Endothelial cell of hepatic sinusoid (primary cell): ENCODE results near the gene ABLIM1.

ENCODE experiments used
- in situ Hi-C: cut with HindIII; loops from 2 replicates; pipeline ENCODE4 v1.10.0; 2017; ENCODE audit warnings: low sequenced_read_pairs

Gene ABLIM1

DNA sequence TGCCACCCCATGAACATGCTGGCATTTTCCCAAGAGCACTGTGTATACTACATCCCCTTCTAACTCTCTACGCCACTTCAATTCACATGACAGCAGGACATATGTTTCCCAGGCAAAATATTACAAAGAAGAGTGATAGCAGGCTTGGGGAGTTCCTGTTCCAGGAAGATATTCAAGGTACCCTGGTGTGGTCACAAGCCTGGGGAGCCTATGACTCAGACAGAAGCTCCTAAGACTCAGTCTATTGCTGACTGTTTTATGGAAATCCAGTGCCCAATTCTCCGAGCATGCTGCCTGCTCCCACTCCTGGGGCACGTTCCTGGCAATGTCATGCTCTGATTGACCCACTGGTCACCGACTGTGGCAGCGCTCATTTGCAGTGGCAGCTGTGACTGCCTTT is 23.5 kb upstream of the ABLIM1 start:
- in situ Hi-C loops, result no loop called here

DNA sequence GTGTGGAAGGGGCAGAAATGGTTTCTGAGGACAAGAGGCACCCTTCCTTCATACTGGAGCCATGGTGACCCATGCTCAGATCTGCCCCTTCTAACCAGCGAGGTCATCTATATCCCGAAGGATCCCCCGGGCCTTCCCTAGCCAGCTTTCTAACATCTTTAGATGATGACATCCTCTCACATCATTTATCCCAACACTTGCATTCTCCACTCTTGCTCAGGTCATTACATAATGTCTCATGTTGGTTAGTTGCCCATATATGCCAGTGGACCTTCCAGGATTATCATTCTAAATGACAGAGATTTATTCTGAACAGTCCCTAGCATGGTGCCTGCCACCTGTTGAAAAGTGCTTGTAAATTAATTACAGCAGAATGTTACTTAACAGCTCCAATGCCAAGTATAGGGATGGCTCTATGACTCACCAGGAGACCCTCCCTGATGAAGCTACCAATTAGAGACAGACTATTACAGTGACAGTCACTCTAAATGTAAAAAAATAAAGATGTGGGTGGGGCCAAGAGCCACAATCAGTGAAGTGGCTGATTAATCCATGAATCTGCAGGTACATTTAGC is 22.6 kb upstream of the ABLIM1 start:
- in situ Hi-C loops, result no loop called here

DNA sequence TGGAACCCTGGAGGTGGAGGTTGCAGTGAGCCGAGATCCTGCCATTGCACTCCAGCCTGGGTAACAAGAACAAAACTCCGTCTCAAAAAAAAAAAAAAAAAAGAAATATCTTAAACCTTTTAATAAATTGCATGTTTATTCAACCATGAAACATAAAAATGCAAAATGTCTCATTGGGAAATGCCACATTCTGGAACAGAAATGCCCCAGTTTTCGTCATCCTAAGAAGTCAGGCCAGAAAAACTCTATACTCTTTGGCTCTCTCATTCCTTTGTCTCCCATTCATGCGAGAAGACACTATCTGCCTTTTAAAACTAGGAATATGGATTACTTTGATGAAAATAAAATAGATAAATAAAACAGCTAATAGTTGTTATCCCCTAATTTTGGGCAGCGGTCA is 21.5 kb upstream of the ABLIM1 start:
- in situ Hi-C loops, result no loop called here

DNA sequence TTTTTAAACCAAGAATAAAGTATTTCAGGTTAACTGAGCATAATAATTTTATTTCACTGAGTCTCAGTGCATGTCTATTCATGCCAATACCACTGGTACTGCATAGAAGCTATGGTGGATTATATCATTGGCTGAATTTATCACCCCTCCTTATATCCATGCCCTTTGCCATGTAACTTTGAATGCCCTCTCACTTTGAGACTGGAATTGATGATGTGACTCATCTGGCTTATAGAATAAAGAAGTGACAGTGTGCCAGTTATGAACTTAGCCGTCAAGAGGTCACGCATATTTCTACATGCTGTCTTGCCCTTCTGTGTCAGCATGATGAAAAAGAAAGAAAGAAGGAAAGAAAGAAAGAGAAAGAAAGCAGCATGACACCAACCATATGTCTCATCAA is 20.7 kb upstream of the ABLIM1 start:
- in situ Hi-C loops, result no loop called here

DNA sequence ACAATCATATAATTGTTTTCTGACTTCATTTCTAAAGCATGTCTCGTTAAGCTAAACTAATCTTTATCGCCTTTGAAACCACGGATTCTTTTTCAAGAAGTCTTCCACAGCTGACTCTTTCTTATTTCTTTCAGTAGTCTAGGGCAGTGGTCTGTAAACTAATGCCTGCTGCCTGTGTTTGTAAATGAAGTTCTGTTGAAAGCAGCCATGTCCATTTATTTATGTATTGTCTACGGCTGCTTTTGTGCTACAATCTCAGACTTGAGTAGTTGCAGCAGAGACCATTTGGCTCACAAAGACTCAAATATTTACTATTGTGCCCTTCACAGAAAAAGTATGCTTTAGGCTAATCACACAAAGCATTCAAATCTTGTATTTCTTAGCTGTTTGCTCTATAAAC is 20.3 kb upstream of the ABLIM1 start:
- in situ Hi-C loops, result no loop called here

DNA sequence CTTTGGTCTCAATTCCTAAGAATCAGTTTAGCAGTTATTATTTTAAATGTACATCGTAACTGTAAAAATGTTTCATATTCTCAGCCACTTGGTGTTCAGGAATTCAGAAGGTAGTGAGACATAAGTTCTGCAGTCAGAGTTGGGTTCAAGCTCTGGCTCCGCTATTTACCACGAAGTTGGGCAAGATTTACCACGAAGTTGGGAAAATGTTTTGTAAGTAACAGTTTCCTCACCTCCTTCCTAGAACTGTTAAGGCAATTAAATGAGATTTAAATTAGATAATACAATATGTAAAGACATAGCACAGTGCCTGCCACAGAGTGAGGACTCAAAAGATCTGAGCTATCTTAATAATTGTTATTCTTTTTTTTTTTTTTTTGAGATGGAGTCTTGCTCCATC is 16.3 kb upstream of the ABLIM1 start:
- in situ Hi-C loops, result no loop called here

DNA sequence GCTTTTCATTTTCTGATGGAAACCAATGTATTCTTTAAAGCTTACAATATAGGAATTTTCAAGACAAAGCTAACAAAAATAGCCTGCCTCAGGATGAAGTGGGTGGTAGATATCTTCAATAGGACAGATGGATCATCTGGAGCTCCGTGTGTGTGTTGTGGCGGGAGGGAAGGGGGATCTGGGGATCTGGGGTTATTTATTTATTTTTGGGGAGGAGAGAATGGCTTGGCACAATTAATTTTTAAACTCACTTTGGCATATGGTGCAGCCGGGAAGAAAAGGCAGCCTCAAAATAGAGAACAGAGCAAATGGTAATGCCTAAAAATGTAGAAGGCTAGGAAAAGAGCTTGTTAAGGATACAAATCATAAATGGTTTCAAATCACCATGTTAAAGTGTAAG is 11.6 kb upstream of the ABLIM1 start:
- in situ Hi-C loops, result no loop called here

DNA sequence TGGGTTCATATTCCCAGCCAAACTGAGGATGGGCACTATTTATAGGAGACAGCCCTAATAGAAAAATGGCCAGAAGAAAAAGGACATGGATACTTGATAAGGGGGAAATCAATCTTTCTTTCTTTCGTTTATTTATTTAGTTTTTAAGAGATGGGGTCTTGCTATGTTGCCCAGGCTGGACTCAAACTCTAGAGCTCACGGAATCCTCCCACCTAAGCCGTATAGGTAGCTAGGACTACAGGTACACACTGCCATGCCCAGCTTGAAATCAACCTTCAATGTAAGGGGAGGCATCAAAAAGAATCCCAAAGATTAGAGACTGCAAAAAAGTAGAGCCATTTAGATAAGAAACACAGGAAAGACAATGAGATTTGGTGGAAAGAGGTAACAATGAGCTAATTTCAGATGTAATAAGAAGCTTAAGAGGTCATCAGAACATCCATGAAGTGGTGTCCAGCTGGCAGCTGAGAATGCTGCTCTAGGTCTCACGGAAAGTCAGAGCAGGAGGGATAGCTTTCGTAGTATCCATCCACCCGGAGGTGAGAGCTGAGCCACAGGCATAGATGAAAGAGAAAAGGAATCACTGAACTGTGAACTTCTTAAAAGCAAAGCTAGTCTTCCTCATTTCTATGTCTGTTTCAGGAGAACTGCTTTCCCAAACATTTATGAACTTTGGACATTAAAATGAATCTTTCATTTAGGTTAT is 10.5 kb upstream of the ABLIM1 start:
- in situ Hi-C loops, result no loop called here

DNA sequence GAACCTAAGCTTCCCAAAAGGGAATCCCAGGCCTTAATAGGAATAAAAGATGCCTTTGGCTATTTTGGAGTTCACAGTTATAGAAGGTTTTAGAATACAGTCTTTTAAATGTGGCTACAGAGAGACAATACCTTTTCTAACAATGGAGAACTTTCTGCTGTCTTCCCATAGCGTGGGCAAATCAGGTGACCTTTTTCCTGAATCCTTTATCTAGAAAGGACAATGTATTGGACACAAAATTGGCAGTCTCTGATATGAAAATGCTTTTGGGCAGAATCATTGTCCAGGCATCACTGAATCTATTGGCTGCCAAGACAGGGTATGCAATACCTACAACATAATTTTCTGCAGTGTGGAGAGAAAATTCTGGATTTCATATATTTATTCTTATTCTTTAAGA is 7.8 kb upstream of the ABLIM1 start:
- in situ Hi-C loops, result no loop called here

DNA sequence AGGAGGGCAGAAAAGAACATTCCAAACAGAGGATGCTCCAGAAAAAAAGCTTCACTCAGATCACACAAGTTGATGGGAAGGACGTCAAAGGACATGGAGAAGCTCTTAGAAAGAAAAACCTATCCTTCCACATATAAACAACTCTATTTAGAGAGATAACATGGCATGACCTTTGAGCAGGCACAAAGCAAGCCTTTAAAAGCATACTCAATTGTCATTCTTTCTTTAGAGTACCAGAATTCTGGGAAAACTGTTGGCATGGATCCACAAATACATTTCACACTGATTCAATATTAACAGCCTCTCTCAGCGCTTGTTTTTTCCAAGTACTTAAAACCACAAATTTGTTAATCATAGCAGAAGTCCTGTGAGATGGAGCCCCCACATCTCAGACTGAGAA is 7.3 kb upstream of the ABLIM1 start:
- in situ Hi-C loops, result no loop called here

DNA sequence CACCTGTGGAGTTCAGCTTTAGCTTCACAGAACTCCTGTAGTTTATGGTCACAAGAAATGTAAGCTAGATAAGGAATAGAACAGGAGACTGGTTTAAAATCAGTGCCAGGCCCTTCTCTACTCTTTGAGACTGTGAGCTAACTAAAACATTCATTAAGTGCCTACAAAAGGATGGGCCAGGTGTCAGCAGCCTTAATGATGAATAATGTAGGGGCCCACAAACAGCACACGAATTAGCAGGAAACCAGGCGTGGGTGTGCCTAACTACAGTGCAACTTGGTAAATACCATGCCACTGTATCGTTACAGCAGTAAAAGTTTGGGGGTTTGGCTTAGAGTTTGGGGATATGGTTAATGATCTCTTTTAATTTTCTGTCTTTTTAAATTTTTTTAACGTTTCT is 6.1 kb upstream of the ABLIM1 start:
- in situ Hi-C loops, result no loop called here

DNA sequence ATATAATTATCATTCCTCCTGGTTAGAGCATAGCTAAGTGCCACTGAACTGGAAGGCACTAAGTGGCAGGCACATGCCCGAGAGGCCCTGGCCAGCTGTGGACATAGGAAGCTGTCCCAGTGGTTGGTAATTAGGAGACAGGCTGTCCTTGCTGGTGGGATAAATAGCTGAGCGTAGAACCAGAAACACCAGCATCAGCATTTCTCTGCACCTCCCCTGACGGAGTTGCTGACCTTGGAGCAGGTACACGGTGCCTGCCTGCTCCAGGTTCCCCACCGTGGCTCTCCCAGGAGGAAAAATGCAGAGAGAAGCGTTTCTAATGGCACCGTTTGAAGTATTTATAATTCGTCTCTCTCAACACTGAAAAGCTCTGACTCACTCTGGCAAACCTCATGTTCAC is 5.6 kb upstream of the ABLIM1 start:
- in situ Hi-C loops, result no loop called here

DNA sequence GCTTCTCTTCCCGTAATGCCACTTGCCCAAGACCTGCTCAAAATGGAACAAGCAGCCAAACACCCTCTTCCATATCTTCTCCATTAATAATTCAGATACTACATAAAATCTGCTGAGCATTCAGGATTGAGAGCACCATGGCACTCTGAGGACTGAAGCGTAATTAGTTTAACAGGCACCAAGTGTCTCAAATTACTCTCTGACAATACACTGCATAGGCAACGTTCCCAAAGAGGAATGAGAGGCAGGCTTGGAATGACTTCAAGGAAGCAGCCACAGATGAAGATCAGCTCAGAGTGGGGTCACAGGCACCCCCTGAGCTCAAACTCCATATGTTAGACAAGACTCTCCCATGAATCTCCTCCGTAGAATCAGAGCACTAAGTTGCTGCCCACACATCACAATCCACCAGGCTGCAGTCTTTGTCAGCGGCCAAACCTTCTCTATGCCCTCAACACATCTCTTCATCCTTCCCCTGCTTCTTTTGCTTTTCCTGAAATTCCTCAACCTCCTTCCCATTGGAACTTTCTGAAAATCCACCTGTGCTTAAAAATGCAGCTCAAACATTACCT is 4.7 kb upstream of the ABLIM1 start:
- in situ Hi-C loops, result no loop called here

DNA sequence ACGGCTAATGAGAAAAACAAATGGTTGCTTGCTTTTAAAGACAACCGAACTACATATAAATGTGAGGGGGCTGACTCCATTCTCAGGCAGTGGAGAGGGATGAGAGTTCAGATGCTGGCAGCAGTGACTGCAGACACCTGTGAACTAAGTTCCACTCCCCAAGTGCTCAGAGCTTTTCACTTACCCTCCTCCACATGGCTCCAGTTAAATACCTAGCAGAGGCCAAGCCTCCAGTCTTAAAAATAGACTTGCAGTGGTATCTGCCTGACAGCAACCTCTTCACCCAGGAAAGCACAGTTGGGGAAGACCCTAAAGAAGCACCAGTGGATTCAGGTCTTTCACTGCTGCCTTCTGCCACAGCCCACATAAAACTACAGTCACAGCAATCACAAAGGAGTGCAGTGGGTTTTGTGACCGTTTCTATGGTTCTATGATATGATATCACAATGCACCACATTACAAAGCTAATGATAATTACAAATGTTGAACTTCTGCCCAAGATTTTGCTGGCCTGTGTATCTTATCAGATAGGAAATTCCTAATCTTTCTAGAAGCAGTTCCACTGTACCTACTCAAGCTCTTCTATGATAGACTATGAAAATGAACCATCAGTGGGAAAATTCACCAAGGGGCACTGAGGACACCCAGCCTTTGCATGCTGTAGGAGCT is 3.3 kb upstream of the ABLIM1 start:
- in situ Hi-C loops, result no loop called here

DNA sequence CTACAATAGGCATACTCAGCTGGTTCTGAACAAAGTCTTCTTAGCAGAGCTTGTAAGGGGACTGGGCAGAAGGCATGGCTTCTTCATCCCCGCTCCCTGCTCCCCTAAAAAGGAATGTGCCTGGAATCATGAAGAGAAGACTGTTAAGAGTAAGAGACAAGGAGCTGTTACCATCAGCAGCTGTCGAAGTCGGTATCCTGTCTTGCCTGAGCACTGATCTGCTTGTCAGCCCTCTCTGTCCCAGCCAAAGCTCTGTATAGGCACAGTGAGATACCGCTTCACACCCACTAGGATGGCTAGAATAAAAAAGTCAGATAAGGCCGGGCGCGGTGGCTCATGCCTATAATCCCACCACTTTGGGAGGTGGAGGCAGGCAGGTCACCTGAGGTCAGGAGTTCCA is 2.4 kb downstream of the ABLIM1 start:
- in situ Hi-C loops, result no loop called here

DNA sequence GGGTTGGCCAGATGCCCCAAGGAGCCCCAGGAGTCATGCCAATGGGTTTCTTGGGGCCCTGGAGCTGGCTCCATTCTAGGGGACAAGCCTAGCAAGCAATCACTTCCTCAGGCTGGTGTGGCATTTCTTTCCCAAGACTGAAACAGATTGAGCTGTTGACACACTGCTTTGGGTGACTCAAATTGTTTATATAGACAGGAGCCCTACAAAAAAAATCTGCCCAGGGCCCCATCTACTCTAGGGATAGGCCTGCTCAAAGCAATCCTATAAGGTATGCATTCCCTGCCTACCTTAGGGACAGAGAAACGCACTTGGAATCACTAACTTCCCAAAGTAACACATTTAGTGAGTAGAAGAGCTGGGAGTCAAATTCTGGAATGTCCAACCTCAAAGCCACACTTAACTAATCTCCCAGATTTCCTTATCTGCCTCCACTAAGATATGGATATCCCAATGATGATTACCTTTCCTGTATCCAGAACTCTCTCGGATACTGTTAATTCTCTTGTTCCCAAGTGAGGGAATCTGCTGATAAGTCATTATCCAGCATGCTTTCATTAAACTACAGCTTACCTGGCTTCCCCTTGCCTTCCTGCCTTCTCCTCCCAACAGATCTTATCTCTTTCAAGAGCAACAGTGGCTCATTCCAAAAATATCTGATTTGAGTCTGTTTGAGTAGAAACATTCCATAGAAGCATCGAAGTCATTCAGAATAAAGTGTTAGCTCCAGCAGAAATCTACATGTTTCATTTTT is 3.1 kb downstream of the ABLIM1 start:
- in situ Hi-C loops, result no loop called here

DNA sequence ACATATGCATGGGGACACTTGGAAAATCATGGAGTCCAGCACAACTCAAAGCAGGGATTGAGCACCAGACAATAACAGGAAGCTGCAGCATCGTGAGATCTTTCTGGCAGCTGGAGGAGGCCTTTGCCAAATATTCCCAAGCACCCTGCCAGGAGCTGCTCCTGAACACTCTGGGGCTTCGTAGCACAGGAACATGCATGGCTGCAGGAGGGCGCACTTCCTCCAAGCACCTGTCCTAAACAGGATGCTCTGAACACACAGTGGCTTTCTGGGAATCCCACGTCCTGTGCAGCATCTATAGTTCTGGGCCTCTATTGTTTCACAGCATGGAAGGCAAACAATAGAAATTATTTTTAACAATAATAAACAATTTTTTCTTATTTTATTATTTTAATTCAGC is 4.1 kb downstream of the ABLIM1 start:
- in situ Hi-C loops, result no loop called here

DNA sequence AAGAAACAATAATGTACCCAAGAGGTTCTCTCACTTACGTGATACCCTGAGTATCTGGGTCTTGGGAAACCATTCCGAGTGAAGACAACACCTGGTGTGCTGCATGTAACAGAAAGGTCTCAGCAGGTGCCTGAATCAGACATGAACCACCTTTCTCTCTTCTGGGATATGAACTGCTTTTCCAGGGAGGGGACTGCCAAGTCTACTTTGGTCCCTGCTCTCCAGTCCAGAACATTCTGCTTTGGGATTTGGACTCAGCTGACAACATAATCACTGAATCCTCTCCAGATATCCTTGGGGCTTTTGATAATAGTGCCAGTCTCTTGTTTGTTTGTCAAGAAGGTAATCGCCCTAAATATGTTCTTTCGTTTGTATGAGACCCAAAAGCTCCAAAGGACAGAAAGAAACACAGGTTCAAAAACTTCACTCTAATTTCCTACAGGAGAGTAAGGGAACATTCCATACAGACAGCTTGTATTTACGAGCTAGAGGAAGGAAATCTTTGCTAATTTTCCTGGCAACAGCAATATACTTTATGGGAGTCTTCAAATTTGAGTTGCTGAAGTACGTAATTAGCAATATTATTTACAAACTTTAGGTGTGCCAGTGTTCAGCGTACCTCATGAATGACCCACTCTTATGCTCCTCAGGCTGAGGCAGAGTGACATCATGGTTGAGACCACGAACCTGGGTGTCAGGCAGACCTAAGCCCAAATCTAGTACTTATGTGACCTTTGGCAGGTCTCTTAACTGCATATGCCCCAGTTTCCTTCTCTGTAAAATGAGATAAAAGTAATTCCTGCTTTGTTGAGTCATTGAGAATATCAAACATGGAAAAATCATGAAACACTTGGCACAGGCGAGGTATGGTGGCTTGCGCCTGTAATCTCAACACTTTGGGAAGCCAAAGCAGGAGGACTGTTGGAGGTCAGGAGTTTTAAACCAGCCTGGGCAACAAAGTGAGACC is 5.4 kb downstream of the ABLIM1 start:
- in situ Hi-C loops, result no loop called here

DNA sequence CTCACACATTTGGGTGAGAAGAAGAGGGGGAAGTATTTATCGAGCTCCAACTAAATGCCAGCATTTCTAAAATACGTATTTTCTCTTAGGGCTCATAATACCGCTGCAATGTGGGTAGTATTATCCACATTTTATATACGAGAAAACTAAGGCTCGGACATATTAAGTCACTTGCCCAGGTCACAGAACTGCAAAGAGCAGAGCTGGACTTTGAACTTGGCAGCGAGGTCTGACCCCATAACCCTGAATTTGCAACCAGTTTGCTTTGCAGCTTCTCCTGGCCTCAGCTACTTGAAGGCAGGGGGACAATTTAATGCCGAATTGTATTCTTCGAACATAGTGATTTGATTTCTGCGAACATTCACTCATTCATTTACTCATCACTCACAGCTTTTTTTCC is 7.2 kb downstream of the ABLIM1 start:
- in situ Hi-C loops, result no loop called here

DNA sequence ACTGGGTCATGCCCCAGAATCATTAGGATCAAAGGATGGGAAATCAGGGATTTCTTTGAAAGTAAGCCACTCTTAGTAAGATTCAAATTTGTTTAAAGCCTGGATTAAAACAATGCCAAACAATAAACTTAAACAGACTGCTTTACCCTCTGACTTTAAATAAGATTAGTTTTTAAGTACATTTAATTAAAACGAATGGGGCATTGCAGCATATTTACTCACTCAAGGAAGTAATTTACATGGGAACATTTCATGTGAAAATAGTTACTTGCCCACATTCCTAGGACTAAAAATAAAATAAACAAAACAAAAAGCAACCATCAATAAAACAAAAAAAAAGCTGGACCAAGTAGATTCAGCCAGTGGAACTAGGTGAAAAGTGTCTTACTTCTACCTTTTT is 7.8 kb downstream of the ABLIM1 start:
- in situ Hi-C loops, result no loop called here
